Muscle of back (tissue), 11 donors: ENCODE measurements around the gene SPSB4. TPM values are rescaled to one million over a fixed set of nuclear protein-coding genes. Genes with fewer than 3 reads are reported as not detected.

ENCODE experiments used
- DNase-seq, 3 donors: peaks; one replicate each; pipeline versions ENCODE4 v3.0.0 to v3.0.0-alpha.2; 2013
- polyA plus RNA-seq, 10 donors: library from polyadenylated mRNA; unstranded; fragments of 120-200 nt; gene quantifications; one replicate each; pipeline ENCODE4 v1.2.1, GENCODE V29; 2013; ENCODE audit not compliant: insufficient read length in 10 of 10

Gene SPSB4
- polyA plus RNA-seq, 10 donors: 18.0 to 26.1 (median 23.1) TPM

GRCh38 chr3:141150081-141150830 is 99.1 kb downstream of the SPSB4 start:
- no peak for DNase-seq

GRCh38 chr3:141150931-141151330 is 99.8 kb downstream of the SPSB4 start:
- no peak for DNase-seq

- peak in 1 of 3 donors; percentile 55 for DNase-seq
These were observed 100.3 kb downstream of the SPSB4 start for GRCh38 chr3:141151439-141151838.

DNA sequence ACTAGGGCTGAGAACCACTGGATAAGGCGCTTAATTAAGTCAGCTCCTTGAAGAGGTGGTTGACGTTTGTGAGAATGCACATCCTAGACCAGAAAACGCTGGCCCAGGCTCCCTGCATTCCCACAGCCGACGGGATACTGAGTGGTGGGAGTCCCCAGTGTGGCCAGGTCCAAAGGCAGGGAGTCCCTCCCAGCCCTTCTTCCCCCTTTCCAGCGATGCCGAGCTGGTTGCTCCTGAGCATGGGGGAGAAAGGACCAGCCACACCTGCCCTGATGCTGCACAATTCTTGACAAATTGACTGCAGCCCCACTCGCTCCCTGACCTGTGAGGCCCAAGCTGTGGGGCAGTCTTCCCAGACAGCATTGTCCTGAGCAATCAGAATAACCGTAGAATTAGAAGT is 101.0 kb downstream of the SPSB4 start:
- no peak for DNase-seq

- DNase-seq: peak in 2 of 3 donors; percentile 24 to 41
These were observed 101.9 kb downstream of the SPSB4 start for GRCh38 chr3:141152801-141153678.

GRCh38 chr3:141153679-141153966 is 102.5 kb downstream of the SPSB4 start:
- no peak for DNase-seq

DNA sequence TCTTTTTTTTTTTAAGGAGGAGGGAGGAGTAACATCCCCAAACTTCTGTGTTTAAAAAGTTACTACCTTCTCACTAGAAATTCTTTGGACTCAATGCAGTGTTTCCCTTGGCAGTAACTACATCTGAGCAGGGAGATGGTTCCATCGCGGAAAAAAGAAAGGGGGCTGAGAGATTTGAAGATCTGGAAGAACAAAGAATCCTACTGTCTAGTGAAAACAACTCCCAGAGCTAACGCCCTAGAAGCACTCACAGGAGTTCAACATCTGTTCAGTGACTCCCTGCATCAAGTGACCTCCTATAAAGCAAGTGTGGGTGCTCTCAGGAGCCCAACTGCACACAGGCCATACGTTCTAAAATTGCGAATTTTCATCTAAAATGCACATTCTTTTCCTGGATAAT is 113.7 kb downstream of the SPSB4 start:
- DNase-seq: peak in 2 of 3 donors; percentile 32 to 82

DNA sequence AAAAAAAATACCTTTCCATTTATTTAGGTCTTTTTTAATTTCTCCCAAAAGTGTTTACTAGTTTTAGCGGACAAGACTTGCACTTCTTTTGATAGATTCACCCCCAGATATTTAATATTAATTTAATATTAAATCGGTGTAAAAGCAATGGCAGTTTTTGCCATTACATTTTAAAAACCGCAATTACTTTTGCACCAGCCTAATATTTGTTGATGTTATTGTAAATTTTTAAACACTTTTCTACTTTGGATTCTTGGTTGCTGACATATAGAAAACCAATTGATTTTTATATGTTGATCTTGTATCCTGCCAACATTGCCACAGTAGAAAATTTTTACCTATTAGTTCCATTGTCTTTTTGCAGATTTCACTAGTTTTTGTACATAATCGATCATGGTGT is 116.5 kb downstream of the SPSB4 start:
- no peak for DNase-seq

GRCh38 chr3:141170678-141171295 is 119.6 kb downstream of the SPSB4 start:
- no peak for DNase-seq

DNA sequence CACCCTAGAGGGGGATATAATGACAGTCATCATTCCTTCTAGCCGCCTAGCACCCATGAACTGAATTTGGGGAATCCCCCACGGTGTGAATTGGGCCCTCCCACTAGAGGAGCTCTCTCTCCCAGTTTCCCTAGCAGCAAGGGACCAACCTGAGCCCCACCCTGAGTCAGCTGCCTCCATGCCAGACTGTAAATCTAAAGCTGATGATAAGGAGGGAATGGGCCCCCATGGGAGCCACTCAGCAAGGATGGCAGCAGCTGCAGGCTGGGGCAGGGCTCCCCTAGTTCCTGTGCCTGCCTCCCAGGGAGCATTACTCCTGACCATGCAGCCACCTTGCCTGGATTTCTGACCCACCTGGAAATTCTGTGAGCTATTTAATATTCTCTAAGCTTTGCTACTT is 123.5 kb downstream of the SPSB4 start:
- no peak for DNase-seq

- DNase-seq: no peak
These were observed 125.6 kb downstream of the SPSB4 start for GRCh38 chr3:141176775-141177174.

- DNase-seq: peak in 2 of 3 donors; percentile 33 to 57
These were observed 126.9 kb downstream of the SPSB4 start for GRCh38 chr3:141178026-141178425.

DNA sequence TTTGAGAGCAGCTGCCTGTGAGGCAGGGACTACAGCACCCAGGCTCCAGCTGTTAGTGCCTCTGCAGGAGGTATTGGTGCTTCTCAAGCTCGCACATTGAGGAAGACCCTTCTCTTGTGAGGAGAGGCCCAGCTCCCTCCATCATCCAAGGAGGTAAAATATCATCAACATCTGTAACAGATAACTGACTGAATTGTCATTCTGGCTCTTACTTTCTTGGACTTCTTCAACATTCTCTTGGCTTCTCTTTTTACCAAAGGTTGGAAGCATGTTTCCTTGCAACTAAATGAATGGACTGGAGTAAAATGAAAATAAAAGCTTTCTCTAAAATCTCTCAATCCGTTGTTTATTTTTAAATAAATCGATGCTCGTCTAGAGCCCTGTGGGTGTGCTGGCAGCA is 127.4 kb downstream of the SPSB4 start:
- peak; percentile 19 to 80 (median 41) for DNase-seq

DNA sequence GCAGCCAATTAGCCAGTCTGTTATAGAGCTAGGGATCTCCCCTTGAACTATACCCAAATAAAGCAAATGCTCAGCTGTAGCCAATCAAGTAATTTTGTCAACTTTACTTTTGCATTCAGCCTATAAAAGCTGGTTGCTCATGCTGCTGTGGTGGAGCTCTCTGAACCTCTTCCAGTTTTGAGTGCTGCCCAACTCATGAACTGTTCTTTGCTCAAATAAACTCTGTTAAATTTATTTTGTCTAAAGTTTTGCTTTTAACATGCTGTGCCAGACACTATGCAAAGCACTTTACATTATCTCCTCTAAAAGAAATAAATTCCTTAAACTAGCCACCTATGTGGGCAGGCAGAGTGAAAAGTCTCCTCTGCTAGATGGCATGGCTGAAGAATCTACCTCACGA is 128.8 kb downstream of the SPSB4 start:
- DNase-seq: no peak

GRCh38 chr3:141181196-141181595 is 130.0 kb downstream of the SPSB4 start:
- peak in 2 of 3 donors; percentile 24 to 43 for DNase-seq

GRCh38 chr3:141181819-141182218 is 130.7 kb downstream of the SPSB4 start:
- no peak for DNase-seq

GRCh38 chr3:141183606-141184005 is 132.5 kb downstream of the SPSB4 start:
- no peak for DNase-seq

DNA sequence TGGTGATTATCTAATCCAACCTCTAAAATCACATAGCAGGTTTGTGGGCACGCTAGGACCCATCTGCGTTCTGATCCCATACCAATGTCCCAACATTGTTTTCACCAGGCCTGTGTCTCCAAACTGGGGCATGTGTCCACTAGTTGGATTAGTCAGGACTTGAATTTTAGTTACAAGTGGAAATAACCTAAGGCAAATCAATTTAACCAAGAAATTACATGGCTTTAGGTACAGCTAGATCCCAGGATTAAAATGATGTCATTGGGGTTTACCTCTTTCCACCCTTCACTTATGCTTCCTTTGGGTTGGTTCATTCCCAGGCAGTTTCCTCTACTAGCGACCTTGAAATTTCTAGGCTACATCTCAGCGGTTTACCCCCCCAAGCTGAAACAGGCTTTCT is 133.3 kb downstream of the SPSB4 start:
- no peak for DNase-seq

DNA sequence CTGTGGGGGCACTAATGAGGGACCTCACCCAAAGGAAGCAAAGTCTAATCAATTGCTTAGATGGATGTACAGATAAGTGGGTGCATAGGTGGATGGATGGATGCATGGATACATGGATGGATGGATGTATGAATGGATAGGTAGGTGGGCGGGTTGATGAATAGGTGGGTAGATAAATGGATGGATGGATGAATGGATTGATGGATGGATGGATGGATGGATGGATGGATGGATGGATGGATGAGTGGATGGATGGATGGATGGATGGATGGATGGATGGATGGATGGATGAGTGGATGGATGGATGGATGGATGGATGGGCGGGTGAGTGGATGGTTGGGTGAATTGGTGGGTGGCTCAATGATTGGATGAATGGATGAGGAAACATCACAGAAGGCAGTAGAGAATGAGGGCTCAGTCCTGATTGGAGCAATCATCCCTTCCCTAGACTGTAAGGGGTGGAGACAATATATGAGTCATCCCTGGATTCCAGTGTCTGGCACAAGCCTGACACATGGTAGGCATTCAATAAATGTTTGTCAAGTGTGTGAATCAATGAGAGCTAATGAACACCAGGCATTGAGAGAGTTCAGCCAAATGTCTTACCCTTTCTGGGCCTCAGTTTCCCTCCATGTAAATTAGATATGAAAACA is 140.1 kb downstream of the SPSB4 start:
- no peak for DNase-seq

- DNase-seq: peak; percentile 95 to 97 (median 96)
These were observed 141.2 kb downstream of the SPSB4 start for GRCh38 chr3:141192345-141192744.

GRCh38 chr3:141193066-141193830 is 142.1 kb downstream of the SPSB4 start:
- DNase-seq: no peak
